ENCODE data around the gene ZNF235.

The ZNF235 gene

GRCh38 chr19:44303320-44303719 is 1.5 kb downstream of the ZNF235 start:
- Histone ChIP-seq H3K4me3 (ENCODE audit: low read length) (no peak overlapping the region), H3K9me3 (replicated peaks; ENCODE audit: insufficient read depth, low read length) (no peaks in the 10 kb centered on the region), H3F3A (ENCODE audit: insufficient read depth, low read length) (no peaks in the 10 kb centered on the region), H4K20me1 (ENCODE audit: insufficient read depth, low read length) (no peaks in the 10 kb centered on the region), H3K36me3 (replicated peaks; ENCODE audit: insufficient read depth, low read length) (peaks cover 5% of the 10 kb centered on the region; the same call in 1 of the 2 replicates), H3K4me1 (ENCODE audit: low read length) (no peaks in the 10 kb centered on the region), H3K79me2 (ENCODE audit: low read length) (no peaks in the 10 kb centered on the region), H3K4me2 (ENCODE audit: low read depth, low read length) (no peak overlapping the region; the same call in 1 of the 2 replicates), H3K27ac (ENCODE audit: low read length) (no peak overlapping the region), H2AFZ (ENCODE audit: low read length) (no peak overlapping the region), H3K27me3 (replicated peaks; ENCODE audit: insufficient read depth, low read length) (peaks cover 3% of the 10 kb centered on the region; the same call in 1 of the 2 replicates), H3K9ac (ENCODE audit: low read length) (no peak overlapping the region), H3K9me2 (replicated peaks; ENCODE audit: insufficient read depth, low read length) (no peaks in the 10 kb centered on the region)
- TF ChIP-seq EZH2 (optimal IDR thresholded peaks at IDR 0.05; ENCODE audit: low read depth, low read length), result no peak
- TF ChIP-seq EZH2phosphoT487 (IDR thresholded peaks at IDR 0.05; ENCODE audit: low read length), result no peak
- TF ChIP-seq, protein P1, sequence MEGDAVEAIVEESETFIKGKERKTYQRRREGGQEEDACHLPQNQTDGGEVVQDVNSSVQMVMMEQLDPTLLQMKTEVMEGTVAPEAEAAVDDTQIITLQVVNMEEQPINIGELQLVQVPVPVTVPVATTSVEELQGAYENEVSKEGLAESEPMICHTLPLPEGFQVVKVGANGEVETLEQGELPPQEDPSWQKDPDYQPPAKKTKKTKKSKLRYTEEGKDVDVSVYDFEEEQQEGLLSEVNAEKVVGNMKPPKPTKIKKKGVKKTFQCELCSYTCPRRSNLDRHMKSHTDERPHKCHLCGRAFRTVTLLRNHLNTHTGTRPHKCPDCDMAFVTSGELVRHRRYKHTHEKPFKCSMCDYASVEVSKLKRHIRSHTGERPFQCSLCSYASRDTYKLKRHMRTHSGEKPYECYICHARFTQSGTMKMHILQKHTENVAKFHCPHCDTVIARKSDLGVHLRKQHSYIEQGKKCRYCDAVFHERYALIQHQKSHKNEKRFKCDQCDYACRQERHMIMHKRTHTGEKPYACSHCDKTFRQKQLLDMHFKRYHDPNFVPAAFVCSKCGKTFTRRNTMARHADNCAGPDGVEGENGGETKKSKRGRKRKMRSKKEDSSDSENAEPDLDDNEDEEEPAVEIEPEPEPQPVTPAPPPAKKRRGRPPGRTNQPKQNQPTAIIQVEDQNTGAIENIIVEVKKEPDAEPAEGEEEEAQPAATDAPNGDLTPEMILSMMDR (IDR thresholded peaks at IDR 0.05; ENCODE audit: low read length), result no peak
- no peak for DNase-seq

DNA sequence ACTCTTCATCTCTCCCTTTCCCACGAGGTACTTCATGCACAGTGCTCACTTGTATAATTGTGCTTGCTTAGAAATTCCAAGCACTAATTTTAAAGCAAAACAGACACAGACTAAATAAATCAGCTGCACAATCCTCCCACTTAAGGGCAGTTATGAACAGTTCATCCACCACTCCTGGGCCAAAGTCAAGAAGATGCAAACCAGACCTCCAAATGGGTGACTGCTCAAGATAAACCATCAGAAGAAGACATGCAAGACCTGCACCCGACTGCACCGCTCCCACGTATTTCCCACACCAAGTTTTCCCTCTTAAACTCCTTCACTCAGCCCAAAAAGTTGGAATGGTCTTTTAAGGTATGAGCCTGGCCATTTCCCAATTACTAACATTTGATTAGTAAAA is 19.9 kb downstream of the ZNF235 start:
- H3K36me3 ChIP-seq (replicated peaks; ENCODE audit: insufficient read depth, low read length), result no peaks in the 10 kb centered on the region; the same call in 1 of the 2 replicates
- H3K27ac ChIP-seq (ENCODE audit: low read length), result no peak overlapping the region
- no peak for TF ChIP-seq EZH2 (optimal IDR thresholded peaks at IDR 0.05; ENCODE audit: low read depth, low read length)
- TF ChIP-seq EZH2phosphoT487 (IDR thresholded peaks at IDR 0.05; ENCODE audit: low read length), result no peak
- TF ChIP-seq, protein P1 (IDR thresholded peaks at IDR 0.05; ENCODE audit: low read length), result no peak
- DNase-seq, result no peak
- no peak overlapping the region for H3K4me2 ChIP-seq (ENCODE audit: low read depth, low read length)
- no peak overlapping the region for H3K9ac ChIP-seq (ENCODE audit: low read length)
- H3K79me2 ChIP-seq (ENCODE audit: low read length), result no peaks in the 10 kb centered on the region
- no peaks in the 10 kb centered on the region for H3K4me1 ChIP-seq (ENCODE audit: low read length)
- no peaks in the 10 kb centered on the region for H3K9me2 ChIP-seq (replicated peaks; ENCODE audit: insufficient read depth, low read length)
- H2AFZ ChIP-seq (ENCODE audit: low read length), result no peak overlapping the region
- H3K4me3 ChIP-seq (ENCODE audit: low read length), result no peak overlapping the region
- no peaks in the 10 kb centered on the region for H3K27me3 ChIP-seq (replicated peaks; ENCODE audit: insufficient read depth, low read length)
- no peaks in the 10 kb centered on the region for H3F3A ChIP-seq (ENCODE audit: insufficient read depth, low read length)
- H3K9me3 ChIP-seq (replicated peaks; ENCODE audit: insufficient read depth, low read length), result no peaks in the 10 kb centered on the region
- no peaks in the 10 kb centered on the region for H4K20me1 ChIP-seq (ENCODE audit: insufficient read depth, low read length)

GRCh38 chr19:44282846-44283245 is 22.0 kb downstream of the ZNF235 start:
- no peaks in the 10 kb centered on the region for H3K9me3 ChIP-seq (replicated peaks; ENCODE audit: insufficient read depth, low read length)
- H3K27ac ChIP-seq (ENCODE audit: low read length), result no peak overlapping the region
- no peaks in the 10 kb centered on the region for H3K4me1 ChIP-seq (ENCODE audit: low read length)
- H2AFZ ChIP-seq (ENCODE audit: low read length), result no peak overlapping the region
- no peaks in the 10 kb centered on the region for H3K36me3 ChIP-seq (replicated peaks; ENCODE audit: insufficient read depth, low read length)
- no peaks in the 10 kb centered on the region for H3K9me2 ChIP-seq (replicated peaks; ENCODE audit: insufficient read depth, low read length)
- no peak overlapping the region for H3K4me3 ChIP-seq (ENCODE audit: low read length)
- no peaks in the 10 kb centered on the region for H4K20me1 ChIP-seq (ENCODE audit: insufficient read depth, low read length)
- DNase-seq, result no peak
- H3K4me2 ChIP-seq (ENCODE audit: low read depth, low read length), result no peak overlapping the region
- H3K9ac ChIP-seq (ENCODE audit: low read length), result no peak overlapping the region
- no peaks in the 10 kb centered on the region for H3K27me3 ChIP-seq (replicated peaks; ENCODE audit: insufficient read depth, low read length)
- H3K79me2 ChIP-seq (ENCODE audit: low read length), result no peaks in the 10 kb centered on the region
- no peaks in the 10 kb centered on the region for H3F3A ChIP-seq (ENCODE audit: insufficient read depth, low read length)
- TF ChIP-seq EZH2phosphoT487 (IDR thresholded peaks at IDR 0.05; ENCODE audit: low read length) (no peak), EZH2 (optimal IDR thresholded peaks at IDR 0.05; ENCODE audit: low read depth, low read length) (no peak)
- TF ChIP-seq, protein P1 (IDR thresholded peaks at IDR 0.05; ENCODE audit: low read length), result no peak
